K562 (cell line): ENCODE measurements around the gene PCK2. TPM values are rescaled to one million over a fixed set of nuclear protein-coding genes. Genes with fewer than 3 reads are reported as not detected.
A peak's percentile ranks its signal among the peaks of the same experiment; 100 is the strongest.

Experiments used
- ETS2 ChIP-seq: IDR thresholded peaks from 2 replicates; pipeline ENCODE4 v1.6.1; 2016; ENCODE audit warnings: borderline replicate concordance, missing genetic modification characterization, mild to moderate bottlenecking, moderate library complexity, missing compliant biosample characterization; ENCODE audit not compliant: poor library complexity, severe bottlenecking
- GTF2F1 ChIP-seq: IDR thresholded peaks from 2 replicates; pipeline ENCODE4 v1.6.1; 2011; ENCODE audit warnings: low read depth, low read length, improper control_type of control experiment
- KAT8 ChIP-seq: fragments of 450-650 bp; IDR thresholded peaks from 2 replicates; pipeline ENCODE4 v1.6.1; 2016; ENCODE audit warnings: low read depth, mild to moderate bottlenecking
- MCM7 ChIP-seq, 2 experiments: fragments of 450-650 bp; IDR thresholded peaks; 2 replicates each; pipeline ENCODE4 v1.6.1; 2016 to 2018
- PCBP1 ChIP-seq: fragments of 200-400 bp; formaldehyde crosslinking; IDR thresholded peaks from 2 replicates; pipeline ENCODE4 v1.6.1; 2018; ENCODE audit warnings: mild to moderate bottlenecking, low read depth, low read length; ENCODE audit not compliant: poor library complexity, severe bottlenecking
- polyA plus RNA-seq, 8 experiments: library from polyadenylated mRNA; depleted of rRNA in 4 of 8; stranded (reverse) in 5 of 8; unstranded in 3 of 8; fragments of >200 nt; fragmentation: Nextera tagmentation in 2 of 8; fragmentation: Illumina TruSeq in 1 of 8; extraction: Ambion mirVana in 2 of 8; extraction: Trizol in 1 of 8; gene quantifications; 2 replicates each; pipeline versions ENCODE4 v1.2.1 to v1.2.3, GENCODE V29; 2011 to 2014; ENCODE audit warnings: inconsistent platforms in 1 of 8, missing spikeins in 1 of 8
- total RNA-seq, 7 experiments: library from RNA; depleted of rRNA in 6 of 7; stranded (reverse); fragments of >200 nt in 6 of 7; fragmentation: Illumina TruSeq in 2 of 7; extraction: Trizol in 2 of 7; gene quantifications; 2 replicates each; pipeline versions ENCODE4 v1.2.1 to v1.2.3, GENCODE V29; 2011 to 2021; ENCODE audit warnings: low replicate concordance in 1 of 7
- TF ChIP-seq, protein P1 (sequence below): fragments of 450-650 bp; IDR thresholded peaks from 2 replicates; pipeline ENCODE4 v1.6.1; 2016; ENCODE audit warnings: low read depth, mild to moderate bottlenecking, moderate library complexity
- TF ChIP-seq, protein P2 (sequence below), 2 experiments: IDR thresholded peaks; 2 replicates each; pipeline ENCODE4 v1.6.1; 2012; ENCODE audit warnings: improper control_type of control experiment in 2 of 2, low read depth in 2 of 2, low read length in 2 of 2, borderline replicate concordance in 1 of 2
- TF ChIP-seq, protein P3 (sequence below): fragments of 200-600 bp; sonication (generic); IDR thresholded peaks from one replicate; pipeline ENCODE4 v1.6.1; 2012; ENCODE audit warnings: mild to moderate bottlenecking, low read depth, low read length, inconsistent platforms

The PCK2 gene
- total and polyA plus RNA-seq, 9 of the 15 experiments (the other 6 are each of a cell fraction or from before 2014, with no cell fraction given) = 3.3 to 60.9 (median 30.4) TPM

DNA sequence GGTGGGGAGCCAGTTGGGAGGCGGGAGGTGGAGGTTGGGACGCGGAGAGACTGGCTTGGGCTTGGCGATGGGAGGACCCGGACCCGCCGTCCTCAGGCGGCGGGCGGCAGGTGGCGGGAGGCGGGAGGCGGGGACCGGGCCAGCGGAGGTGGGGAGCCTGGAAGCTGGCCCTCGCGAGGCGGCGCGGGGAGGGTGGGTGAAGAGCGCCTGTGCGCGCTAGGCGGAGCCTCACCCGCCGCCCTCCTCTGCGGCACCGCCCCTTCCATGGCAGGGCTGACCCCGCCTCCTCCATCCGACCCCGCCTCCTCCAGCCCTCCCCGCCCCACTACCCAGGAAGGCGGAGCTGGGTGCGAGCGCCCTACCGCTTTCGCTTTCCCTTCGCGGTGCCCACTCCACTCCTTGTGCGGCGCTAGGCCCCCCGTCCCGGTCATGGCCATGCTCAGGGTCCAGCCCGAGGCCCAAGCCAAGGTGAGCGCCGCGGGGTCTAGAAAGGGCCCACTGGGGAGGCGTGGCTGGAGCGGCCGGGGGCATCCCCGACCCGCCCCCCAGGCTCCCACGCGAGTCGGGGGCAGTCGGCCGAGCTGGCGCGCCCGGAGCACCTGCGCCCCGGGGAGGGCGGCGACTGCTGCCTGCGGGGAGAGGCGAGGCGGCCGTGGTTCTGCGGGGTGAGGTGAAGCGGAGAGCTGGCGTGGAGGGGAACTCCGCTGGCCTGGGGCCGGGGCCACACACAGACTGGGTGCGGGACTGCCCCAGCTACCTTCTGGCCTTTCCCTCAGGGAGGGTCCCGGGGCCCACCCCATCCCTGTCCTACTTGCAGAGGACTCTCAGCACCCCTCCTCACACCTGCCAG lies 41.9 kb downstream of the PCK2 start, which contains the start of gene PSME1 (continued):
- TF ChIP-seq MCM7 (IDR thresholded peaks at IDR 0.05) (no peak), ETS2 (tag) (no peak), PCBP1 (no peak), GTF2F1 (no peak), KAT8 (no peak)
- TF ChIP-seq, protein P1, sequence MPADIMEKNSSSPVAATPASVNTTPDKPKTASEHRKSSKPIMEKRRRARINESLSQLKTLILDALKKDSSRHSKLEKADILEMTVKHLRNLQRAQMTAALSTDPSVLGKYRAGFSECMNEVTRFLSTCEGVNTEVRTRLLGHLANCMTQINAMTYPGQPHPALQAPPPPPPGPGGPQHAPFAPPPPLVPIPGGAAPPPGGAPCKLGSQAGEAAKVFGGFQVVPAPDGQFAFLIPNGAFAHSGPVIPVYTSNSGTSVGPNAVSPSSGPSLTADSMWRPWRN = no peak
- TF ChIP-seq, protein P2, sequence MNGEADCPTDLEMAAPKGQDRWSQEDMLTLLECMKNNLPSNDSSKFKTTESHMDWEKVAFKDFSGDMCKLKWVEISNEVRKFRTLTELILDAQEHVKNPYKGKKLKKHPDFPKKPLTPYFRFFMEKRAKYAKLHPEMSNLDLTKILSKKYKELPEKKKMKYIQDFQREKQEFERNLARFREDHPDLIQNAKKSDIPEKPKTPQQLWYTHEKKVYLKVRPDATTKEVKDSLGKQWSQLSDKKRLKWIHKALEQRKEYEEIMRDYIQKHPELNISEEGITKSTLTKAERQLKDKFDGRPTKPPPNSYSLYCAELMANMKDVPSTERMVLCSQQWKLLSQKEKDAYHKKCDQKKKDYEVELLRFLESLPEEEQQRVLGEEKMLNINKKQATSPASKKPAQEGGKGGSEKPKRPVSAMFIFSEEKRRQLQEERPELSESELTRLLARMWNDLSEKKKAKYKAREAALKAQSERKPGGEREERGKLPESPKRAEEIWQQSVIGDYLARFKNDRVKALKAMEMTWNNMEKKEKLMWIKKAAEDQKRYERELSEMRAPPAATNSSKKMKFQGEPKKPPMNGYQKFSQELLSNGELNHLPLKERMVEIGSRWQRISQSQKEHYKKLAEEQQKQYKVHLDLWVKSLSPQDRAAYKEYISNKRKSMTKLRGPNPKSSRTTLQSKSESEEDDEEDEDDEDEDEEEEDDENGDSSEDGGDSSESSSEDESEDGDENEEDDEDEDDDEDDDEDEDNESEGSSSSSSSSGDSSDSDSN (IDR thresholded peaks at IDR 0.05; ENCODE audit: borderline replicate concordance in 1 of 2, low read depth in 2 of 2, low read length in 2 of 2) = peak; percentile 68 to 90; a peak in 2 of 4 replicates
- TF ChIP-seq, protein P3, sequence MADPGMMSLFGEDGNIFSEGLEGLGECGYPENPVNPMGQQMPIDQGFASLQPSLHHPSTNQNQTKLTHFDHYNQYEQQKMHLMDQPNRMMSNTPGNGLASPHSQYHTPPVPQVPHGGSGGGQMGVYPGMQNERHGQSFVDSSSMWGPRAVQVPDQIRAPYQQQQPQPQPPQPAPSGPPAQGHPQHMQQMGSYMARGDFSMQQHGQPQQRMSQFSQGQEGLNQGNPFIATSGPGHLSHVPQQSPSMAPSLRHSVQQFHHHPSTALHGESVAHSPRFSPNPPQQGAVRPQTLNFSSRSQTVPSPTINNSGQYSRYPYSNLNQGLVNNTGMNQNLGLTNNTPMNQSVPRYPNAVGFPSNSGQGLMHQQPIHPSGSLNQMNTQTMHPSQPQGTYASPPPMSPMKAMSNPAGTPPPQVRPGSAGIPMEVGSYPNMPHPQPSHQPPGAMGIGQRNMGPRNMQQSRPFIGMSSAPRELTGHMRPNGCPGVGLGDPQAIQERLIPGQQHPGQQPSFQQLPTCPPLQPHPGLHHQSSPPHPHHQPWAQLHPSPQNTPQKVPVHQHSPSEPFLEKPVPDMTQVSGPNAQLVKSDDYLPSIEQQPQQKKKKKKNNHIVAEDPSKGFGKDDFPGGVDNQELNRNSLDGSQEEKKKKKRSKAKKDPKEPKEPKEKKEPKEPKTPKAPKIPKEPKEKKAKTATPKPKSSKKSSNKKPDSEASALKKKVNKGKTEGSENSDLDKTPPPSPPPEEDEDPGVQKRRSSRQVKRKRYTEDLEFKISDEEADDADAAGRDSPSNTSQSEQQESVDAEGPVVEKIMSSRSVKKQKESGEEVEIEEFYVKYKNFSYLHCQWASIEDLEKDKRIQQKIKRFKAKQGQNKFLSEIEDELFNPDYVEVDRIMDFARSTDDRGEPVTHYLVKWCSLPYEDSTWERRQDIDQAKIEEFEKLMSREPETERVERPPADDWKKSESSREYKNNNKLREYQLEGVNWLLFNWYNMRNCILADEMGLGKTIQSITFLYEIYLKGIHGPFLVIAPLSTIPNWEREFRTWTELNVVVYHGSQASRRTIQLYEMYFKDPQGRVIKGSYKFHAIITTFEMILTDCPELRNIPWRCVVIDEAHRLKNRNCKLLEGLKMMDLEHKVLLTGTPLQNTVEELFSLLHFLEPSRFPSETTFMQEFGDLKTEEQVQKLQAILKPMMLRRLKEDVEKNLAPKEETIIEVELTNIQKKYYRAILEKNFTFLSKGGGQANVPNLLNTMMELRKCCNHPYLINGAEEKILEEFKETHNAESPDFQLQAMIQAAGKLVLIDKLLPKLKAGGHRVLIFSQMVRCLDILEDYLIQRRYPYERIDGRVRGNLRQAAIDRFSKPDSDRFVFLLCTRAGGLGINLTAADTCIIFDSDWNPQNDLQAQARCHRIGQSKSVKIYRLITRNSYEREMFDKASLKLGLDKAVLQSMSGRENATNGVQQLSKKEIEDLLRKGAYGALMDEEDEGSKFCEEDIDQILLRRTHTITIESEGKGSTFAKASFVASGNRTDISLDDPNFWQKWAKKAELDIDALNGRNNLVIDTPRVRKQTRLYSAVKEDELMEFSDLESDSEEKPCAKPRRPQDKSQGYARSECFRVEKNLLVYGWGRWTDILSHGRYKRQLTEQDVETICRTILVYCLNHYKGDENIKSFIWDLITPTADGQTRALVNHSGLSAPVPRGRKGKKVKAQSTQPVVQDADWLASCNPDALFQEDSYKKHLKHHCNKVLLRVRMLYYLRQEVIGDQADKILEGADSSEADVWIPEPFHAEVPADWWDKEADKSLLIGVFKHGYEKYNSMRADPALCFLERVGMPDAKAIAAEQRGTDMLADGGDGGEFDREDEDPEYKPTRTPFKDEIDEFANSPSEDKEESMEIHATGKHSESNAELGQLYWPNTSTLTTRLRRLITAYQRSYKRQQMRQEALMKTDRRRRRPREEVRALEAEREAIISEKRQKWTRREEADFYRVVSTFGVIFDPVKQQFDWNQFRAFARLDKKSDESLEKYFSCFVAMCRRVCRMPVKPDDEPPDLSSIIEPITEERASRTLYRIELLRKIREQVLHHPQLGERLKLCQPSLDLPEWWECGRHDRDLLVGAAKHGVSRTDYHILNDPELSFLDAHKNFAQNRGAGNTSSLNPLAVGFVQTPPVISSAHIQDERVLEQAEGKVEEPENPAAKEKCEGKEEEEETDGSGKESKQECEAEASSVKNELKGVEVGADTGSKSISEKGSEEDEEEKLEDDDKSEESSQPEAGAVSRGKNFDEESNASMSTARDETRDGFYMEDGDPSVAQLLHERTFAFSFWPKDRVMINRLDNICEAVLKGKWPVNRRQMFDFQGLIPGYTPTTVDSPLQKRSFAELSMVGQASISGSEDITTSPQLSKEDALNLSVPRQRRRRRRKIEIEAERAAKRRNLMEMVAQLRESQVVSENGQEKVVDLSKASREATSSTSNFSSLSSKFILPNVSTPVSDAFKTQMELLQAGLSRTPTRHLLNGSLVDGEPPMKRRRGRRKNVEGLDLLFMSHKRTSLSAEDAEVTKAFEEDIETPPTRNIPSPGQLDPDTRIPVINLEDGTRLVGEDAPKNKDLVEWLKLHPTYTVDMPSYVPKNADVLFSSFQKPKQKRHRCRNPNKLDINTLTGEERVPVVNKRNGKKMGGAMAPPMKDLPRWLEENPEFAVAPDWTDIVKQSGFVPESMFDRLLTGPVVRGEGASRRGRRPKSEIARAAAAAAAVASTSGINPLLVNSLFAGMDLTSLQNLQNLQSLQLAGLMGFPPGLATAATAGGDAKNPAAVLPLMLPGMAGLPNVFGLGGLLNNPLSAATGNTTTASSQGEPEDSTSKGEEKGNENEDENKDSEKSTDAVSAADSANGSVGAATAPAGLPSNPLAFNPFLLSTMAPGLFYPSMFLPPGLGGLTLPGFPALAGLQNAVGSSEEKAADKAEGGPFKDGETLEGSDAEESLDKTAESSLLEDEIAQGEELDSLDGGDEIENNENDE = no peak
- TF ChIP-seq, all 486 proteins: peak for 41
